T follicular helper cell (primary cell): Measurements from ENCODE around the gene GJD3.
"Not testable (repeated sequence)": the region's sequence is repeated elsewhere in the genome, so short reads cannot be mapped to it uniquely, and the experiment has no call there.

Experiments
- DNase-seq: peaks from one replicate; pipeline ENCODE4 v3.0.0-alpha.2; 2020; ENCODE audit warnings: low read depth
- total RNA-seq, 2 experiments: gene quantifications; one replicate each; lab custom pipeline; 2026; lab: John Stamatoyannopoulos, UW

The GJD3 gene, protein sequence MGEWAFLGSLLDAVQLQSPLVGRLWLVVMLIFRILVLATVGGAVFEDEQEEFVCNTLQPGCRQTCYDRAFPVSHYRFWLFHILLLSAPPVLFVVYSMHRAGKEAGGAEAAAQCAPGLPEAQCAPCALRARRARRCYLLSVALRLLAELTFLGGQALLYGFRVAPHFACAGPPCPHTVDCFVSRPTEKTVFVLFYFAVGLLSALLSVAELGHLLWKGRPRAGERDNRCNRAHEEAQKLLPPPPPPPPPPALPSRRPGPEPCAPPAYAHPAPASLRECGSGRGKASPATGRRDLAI
- total RNA-seq, result 0 to 0.04 reads per million in 2 experiments

DNA sequence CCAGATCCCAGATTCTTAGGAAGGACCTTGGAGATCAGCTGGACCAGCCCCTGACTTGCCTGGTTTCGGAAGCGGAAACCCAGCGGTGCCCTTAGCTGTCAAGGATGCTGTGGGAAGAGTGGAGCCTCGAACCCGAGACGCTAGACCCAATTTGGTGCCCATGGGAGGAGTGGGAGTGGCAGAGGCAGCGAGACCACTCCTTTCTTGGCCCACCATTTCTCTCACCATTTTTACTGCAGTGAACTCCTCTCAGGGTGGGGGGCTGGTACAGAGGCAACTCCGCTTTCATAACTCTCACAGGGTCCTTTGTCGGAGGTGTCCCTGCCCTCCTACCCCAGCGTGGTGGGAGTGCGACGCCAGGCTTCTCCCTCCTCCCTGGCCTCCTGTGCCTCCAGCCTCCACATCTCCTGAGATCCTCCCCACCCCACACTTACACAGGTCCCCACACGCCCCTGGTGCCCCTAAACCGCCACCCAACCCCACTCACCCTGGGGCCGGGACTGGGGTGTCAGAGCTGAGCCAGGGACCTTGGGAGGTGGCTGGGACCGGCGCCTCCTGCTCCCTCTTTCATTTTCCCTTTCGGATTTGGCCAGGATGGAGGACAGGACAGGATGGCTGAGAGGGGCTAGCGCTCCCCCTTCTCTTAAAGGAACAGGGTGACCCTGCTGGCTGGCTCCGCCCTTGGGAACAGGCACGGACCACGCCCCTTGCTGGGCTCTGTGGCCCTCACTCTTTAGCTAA is at the start of gene GJD3:
Gene GJD3 (minus strand): TSS at position 617 of the 741 bp plus-strand sequence. CDS start 922 bp downstream, outside the sequence.
- no peak for DNase-seq

DNA sequence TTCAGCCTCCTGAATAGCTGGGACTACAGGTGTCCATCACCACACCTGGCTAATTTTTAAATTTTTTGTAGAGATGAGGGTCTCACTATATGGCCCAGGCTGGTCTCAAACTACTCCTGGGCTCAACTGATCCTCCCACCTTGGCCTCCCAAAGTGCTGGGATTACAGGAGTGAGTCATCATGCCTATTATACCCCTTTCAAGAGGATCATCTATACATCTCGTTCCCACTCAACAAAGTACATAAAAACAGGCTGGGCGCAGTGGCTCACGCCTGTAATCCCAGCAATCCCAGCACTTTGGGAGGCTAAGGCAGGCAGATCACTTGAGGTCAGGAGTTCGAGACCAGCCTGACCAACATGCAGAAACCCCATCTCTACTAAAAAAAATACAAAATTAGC is 49.8 kb upstream of the GJD3 start:
- DNase-seq, result not testable (repeated sequence)

DNA sequence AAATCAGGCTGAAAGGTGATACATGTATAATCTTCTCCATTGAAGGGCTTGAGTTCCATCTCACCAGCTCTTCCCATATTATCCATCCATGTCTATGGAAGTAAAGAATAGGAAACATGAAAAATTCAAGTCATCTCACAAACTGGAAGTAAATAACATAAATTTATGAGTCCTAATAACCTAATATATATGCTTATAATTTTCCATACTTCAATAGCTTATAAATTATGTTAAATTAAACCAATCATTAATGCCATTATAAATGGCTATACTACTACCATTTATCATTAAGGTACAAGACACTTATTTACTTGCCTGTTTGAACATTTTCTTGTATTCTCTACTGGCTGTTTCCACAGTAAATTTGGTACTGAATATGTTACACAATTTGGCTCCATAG is 48.3 kb upstream of the GJD3 start:
- no peak for DNase-seq

DNA sequence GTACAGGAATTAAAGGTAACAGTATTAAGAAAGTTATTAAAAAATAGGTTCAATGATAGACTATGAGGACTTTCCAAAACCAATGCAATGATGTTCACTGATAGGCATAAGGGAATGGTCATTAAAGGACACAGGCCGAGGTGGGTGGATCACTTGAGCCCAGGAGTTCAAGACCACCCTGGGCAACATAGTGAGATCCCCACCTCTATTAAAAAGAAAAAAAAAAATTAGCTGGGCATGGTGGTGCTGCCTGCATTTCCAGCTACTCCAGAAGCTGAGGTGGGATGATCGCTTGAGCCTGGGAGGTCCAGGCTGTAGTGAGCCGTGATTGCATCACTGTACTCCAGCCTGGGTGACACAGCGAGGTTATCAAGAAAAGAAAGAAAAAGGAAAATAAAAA is 47.3 kb upstream of the GJD3 start:
- no peak for DNase-seq

DNA sequence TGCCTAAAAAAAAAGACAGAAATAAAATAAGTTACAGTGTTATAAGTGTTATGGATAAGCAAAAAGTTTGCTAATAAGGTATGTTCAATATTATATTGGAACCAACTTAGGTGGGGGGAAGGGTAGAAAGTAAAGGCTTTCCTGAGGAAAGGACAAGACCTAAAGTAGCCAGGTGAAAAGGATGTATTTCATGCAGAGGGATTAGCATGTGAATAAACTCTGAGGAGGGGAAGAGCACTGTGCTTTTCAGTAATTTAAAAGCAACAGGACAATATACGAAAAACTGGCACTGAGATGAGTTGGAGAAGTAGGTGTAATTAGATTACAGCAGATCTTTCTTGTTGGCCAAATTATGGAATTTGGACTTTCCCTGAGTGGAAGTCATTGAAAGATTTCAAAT is 45.5 kb upstream of the GJD3 start:
- DNase-seq, result no peak

DNA sequence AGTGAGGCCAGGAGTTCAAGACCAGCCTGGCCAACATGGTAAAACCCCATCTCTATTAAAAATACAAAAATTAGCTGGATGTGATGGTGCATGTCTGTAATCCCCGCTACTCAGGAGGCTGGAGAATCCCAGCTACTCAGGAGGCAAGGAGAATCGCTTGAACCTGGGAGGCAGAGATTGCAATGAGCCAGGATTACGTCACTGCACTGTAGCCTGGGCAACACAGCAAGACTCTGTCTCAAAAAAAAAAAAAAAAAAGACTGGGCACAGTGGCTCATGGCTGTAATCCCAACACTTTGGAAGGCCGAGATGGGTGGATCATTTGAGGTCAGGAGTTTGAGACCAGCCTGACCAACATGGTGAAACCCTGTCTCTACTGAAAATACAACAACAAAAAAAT is 45.0 kb upstream of the GJD3 start:
- not testable (repeated sequence) for DNase-seq

DNA sequence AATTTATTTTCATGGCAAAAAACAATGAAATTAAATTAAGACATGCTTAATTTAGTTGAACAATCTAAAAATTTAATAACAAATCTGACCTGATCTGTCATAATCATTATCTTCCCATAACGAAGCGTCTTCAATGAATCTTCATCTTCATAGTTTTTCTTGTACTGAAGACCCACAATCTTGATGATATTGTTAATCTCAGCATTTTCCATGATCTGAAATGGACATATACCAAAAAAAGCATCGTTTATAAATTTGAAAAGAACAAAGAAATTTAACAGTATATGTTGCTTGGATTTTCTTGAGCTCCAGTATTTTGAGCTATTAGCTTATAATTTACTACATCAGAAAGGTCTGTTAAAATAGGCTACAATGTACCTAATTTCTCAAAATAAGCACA is 42.9 kb upstream of the GJD3 start:
- DNase-seq, result no peak

DNA sequence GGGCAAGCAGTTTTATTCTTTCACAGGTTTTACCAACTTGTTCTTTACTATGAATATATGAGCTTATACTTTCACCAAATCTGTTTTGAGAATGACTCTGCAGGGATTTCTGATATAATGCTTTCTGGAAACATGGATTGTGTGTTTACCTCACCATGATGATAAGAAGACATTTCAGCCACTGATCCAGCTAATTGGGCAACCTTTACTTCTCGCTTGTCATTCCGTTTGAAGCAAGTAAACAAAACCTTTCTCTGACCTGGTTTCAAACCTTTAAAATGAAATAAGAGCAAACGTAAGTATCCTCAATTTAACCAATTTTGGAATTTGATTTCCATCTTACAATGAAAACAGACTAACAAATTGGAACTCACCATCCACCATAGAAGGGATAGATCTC is 39.5 kb upstream of the GJD3 start:
- DNase-seq, result no peak

DNA sequence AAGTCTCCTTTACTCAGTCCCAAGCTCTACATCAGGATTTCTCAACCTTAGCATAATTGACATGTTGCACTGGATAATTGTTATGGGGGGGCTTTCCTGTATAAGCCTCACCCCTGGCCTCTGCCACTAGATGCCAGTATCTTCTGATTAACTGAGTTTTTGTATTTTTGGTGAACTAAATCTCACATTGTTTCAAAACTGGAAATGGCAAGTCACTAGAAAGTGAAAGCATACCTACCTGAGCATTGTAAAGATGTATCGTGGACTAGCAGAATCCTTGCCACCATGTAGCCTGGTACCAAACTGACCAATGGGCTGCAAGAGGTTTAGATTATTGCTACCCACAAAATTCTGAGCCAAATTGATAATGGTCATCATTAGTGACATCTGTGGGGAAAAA is 38.1 kb upstream of the GJD3 start:
- DNase-seq, result no peak

DNA sequence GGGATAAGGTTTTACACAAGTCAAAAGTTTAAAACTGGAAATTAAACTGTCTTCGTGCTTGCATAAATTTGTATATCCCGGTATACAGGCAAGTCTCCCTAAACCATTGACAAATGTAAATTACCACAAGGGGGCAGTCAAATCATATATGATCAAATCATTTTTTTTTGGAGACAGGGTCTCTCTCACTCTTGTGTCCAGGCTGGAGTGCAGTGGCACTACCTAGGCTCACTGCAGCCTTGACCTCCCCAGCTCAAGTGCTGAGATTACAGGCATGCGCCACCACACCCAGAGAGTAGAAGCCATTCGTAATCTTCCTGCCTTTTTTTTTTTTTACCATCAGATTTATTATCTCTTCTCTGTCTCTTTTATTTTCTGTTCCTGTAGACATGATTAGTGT is 34.6 kb upstream of the GJD3 start:
- no peak for DNase-seq

DNA sequence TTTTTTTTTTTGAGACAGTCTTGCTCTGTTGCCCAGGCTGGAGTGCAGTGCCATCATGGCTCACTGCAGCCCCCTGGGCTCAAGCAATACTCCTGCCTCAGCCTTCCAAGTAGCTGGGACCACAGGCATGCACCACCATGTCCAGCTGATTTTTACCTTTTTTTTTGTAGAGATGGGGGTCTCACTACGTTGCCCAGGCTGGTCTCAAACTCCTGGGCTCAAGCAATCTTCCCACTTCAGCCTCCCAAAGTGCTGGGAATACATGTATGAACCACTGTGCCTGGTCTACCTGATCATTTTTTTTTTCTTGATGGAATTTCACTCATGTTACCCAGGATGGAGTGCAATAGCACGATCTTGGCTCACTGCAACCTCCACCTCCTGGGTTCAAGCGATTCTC is 22.0 kb upstream of the GJD3 start:
- not testable (repeated sequence) for DNase-seq

DNA sequence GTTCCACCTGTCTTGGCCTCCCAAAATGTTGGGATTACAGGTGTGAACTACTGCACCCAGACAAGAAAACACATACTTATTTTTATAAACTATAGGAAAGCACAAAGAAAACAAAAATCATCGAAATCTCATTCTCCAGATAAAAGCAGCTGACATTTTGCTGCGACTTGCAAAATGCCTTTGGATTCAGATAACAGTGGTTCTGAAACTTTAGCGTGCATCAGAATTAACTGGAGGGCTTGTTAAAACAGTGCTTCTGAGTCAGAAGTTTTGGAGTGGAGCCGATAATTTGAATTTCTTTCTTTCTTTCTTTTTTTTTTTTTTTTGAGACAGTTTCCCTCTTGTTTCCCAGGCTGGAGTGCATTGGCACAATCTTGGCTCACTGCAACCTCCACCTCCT is 17.7 kb upstream of the GJD3 start:
- no peak for DNase-seq

DNA sequence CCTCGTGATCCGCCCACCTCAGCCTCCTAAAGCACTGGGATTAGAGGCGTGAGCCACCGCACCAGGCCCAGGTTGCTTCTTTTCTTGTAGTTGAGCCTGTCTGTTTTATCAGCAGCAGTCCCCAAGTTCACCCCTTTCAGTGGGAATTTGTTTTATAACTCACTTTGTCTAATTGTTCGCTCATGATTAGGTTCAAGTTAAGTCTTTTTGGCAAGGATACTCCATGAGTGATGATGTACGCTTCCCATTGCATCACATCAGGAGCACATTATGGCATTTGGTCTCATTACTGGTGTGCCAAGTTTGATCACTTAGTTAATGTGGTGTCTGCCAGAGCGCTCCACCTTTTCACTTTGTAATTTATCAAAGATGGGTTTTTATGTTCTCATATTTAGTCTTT is 14.4 kb upstream of the GJD3 start:
- no peak for DNase-seq

DNA sequence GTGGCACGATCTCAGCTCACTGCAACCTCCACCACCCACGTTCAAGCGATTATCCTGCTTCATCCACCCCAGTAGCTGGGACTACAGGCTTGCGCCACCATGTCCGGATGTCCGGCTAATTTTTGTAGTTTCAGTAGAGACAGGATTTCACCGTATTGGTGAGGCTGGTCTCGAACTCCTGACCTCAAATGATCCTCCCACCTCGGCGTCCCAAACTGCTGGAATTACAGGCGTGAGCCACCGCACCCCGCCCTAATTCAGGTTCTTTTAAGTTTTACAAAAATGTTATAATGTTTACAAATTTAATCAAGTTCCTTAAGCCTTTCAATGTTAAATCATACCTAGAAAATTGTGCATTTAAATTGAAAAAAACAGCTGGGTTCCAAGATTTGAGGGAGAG is 13.3 kb upstream of the GJD3 start:
- DNase-seq, result no peak

DNA sequence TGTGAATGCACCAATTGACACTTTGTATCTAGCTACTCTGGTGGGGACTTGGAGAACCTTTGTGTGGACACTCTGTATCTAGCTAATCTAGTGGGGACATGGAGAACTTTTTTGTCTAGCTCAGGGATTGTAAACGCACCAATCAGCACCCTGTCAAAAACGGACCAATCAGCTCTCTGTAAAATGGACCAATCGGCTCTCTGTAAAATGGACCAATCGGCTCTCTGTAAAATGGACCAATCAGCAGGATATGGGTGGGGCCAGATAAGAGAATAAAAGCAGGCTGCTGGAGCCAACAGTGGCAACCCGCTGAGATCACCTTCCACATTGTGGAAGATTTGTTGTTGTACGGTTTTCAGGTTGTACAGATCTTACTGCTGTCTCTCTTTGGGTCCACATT is 12.0 kb upstream of the GJD3 start:
- DNase-seq, result not testable (repeated sequence)

DNA sequence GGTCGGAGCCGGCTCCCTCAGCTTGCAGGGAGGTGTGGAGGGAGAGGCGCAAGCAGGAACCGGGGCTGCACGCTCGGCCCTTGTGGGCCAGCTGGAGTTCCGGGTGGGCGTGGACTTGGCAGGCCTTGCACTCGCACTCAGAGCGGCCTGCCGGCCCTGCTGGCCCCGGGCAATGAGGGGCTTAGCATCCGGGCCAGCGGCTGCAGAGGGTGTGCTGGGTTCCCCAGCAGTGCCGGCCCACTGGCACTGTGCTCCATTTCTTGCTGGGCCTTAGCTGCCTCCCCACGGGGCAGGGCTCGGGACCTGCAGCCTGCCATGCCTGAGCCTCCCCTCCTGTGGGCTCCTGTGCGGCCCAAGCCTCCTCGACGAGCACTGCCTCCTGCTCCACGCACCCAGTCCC is 11.2 kb upstream of the GJD3 start:
- not testable (repeated sequence) for DNase-seq

DNA sequence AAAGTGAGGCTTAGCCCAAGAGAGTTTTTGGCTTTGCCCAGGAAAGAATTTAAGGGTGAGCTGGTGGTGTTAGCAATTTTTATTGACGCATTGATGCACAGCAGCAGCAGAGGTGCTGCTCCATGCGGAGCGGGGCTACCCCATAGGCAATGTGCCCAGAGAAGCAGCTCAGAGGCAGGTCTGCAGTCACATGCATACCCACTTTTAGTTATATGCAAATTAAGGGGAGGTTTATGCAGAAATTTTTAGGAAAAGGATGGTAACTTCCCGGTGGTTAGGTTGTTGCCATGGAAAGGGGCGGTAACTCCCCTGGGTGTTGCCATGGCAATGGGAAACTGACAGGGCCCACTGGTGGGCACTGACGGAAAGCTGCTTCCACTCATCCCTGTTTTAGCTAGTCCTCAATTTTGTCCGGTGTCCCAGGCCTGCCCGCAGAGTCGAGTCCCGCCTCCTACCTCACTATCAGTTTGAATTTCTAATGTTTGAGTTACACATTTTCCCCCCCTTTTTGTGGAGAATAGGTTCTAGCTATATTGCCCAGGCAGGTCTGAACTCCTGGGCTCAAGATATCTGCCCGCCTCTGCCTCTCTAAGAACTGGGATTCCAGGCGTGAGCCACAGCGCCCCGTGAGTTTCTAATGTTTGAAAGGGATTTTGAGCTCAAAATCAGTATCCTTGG is 10.4 kb upstream of the GJD3 start:
- DNase-seq, result no peak

DNA sequence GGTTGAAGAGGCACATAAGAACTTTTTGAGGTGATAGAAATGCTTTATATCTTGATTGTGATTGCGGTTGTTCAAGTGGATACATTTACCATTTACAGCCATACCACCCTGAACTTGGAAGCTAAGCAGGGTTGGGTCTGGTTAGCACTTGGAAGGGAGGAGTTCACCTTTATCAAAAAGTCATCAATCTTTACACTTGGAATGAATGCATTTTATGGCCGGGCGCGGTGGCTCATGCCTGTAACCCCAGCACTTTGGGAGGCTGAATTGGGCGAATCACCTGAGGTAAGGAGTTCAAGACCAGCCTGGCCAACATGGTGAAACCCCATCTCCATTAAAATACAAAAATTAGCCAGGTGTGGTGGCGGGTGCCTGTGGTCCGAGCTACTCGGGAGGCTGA is 9.5 kb upstream of the GJD3 start:
- no peak for DNase-seq

DNA sequence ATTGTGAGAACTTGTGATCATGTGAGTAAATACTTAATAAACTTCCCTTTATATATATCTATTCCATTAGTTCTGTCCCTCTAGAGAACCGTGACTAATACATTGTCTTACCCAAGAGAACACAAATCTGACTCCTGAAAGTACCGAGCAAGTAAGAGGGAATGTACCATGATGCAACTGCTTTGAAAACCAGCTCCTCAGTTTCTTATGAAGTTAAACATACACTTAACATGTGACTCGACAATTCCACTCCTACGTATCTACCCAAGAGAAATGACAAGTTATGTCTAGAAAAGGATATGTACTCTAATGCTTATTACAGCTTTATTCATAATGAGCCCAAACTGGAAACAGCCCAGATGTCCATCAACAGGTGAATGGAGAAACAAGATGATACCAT is 8.8 kb upstream of the GJD3 start:
- no peak for DNase-seq

DNA sequence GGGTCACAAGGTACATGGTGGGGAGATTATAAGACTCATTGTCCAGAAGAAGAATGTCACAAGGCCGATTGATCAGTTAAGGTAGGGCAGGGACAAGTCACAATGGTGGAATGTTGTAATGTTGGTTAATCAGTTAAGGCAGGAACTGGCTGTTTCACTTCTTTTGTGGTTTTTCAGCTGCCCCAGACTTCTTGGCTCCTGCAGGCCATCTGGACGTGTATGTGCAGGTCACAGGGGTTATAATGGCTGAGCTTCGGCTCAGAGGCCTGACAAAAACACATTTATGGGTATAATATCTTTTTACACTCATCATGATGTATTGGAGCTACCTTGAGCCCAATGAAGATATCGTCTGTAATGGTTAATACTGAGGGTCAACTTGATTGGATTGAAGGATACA is 8.1 kb upstream of the GJD3 start:
- DNase-seq, result not testable (repeated sequence)

DNA sequence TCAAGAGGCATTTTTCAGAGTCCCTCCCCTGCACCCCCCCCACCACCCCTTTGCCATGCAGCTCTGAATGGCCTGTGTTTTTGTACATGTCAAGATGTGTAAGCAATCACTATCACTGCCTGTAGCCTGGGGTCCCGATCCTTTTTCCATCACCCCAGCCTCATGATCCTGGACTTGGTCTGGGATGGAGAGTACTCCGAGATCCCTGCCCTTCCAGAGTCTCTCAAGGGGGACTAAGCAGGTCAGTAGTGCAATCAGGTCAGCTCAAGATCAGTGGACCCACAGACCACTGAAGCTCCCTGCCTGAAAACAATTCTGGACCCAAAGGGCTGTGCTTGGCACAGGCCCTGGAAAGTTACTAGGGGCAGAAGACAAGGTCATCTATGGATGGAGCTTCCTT is 7.5 kb upstream of the GJD3 start:
- no peak for DNase-seq

DNA sequence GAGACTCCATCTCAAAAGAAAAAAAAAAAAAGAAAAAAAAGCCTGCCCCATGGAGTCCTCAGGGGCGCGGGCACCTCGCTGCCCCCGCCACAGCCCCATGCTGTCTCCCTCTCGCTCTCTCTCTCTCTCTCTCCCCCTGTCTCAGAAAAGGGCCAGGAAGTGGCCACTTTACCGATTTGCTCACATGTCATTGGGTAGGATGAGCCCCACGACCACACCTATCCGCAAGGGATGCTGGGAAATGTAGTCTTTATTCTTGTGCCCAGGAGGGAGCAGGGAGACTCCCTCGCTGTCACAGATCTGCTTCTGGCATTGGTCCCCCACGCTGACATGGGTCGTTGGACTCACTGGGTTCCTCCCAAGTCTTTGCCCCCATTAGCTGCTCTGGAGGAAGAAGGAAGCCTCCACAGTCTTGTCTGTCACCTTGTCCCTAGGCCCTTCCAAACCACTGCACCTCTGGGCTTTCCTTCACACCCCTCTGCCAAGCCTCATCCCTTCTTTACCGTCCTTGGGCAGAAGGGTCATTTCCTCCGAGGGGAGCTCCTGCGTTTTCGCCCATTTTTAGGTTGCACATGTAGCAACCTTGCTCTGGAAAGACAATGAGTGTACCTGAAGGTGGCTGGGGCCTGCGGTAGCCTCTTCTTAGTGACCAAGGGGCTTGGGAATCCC is 6.9 kb upstream of the GJD3 start:
- no peak for DNase-seq

DNA sequence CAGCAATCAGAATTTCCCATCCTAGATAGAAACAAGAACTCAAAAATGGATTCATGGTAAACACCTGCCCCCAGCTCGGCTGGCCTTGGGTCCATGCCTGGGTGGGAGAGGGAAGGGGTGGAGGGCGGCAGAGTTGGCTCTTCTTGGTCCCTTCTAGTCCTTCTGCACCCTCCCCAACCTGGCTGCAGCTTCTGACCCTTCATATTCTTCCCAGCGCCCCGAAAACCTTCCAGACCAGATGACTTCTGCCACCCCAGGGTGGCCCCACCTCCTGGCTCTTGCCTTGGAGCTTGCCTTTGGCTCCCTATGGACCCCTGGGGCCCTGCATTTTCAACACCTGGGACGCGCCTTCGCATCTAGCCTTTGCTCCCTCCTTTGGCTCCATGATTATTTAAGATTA is 5.4 kb upstream of the GJD3 start:
- DNase-seq, result no peak
